GM12878 (cell line): ENCODE data around the gene OPA1. TPM values are rescaled to one million over a fixed set of nuclear protein-coding genes. Genes with fewer than 3 reads are reported as not detected.

Experiments used
- BHLHE40 ChIP-seq, 2 experiments: fragments of 450-650 bp in 1 of 2; IDR thresholded peaks; 2 replicates each; pipeline ENCODE4 v1.6.1; 2011 to 2017; ENCODE audit warnings: low read depth in 2 of 2, borderline replicate concordance in 1 of 2, improper control_type of control experiment in 1 of 2, low read length in 1 of 2, mild to moderate bottlenecking in 1 of 2
- CREB1 ChIP-seq: IDR thresholded peaks from 2 replicates; pipeline ENCODE4 v1.6.1; 2012; ENCODE audit warnings: low read depth, mild to moderate bottlenecking, inconsistent platforms
- FOXM1 ChIP-seq: IDR thresholded peaks from 2 replicates; pipeline ENCODE4 v1.6.1; 2012; ENCODE audit warnings: low read depth, mild to moderate bottlenecking, inconsistent platforms, low read length, moderate library complexity
- IKZF2 ChIP-seq, 2 experiments: fragments of 450-650 bp; IDR thresholded peaks; 2 replicates each; pipeline ENCODE4 v1.6.1; 2017; ENCODE audit warnings: mild to moderate bottlenecking in 2 of 2, moderate library complexity in 2 of 2
- KLF5 ChIP-seq: fragments of 450-650 bp; IDR thresholded peaks from 2 replicates; pipeline ENCODE4 v1.6.1; 2014; ENCODE audit warnings: mild to moderate bottlenecking; ENCODE audit not compliant: partially characterized antibody
- MXI1 ChIP-seq: fragments of 150-350 bp; IDR thresholded peaks from 2 replicates; pipeline ENCODE4 v1.6.1; 2011; ENCODE audit warnings: low read depth, mild to moderate bottlenecking, inconsistent platforms, low read length, improper control_type of control experiment
- POLR2A ChIP-seq: IDR thresholded peaks from 2 replicates; pipeline ENCODE4 v1.6.1; 2011; ENCODE audit warnings: low read depth, mild to moderate bottlenecking, low read length
- RAD21 ChIP-seq: IDR thresholded peaks from 2 replicates; pipeline ENCODE4 v1.6.1; 2011; ENCODE audit warnings: mild to moderate bottlenecking, low read depth, low read length, moderate library complexity; ENCODE audit not compliant: insufficient read depth
- RB1 ChIP-seq: fragments of 450-650 bp; formaldehyde crosslinking; IDR thresholded peaks from 2 replicates; pipeline ENCODE4 v1.6.1; 2017; ENCODE audit warnings: mild to moderate bottlenecking, borderline replicate concordance
- RELA ChIP-seq: fragments of 450-650 bp; IDR thresholded peaks from 2 replicates; pipeline ENCODE4 v1.8.0; 2014; ENCODE audit warnings: borderline replicate concordance; ENCODE audit not compliant: partially characterized antibody
- SIN3A ChIP-seq: IDR thresholded peaks from 2 replicates; pipeline ENCODE4 v1.6.1; 2012; ENCODE audit warnings: low read depth, low read length, improper control_type of control experiment
- SP1 ChIP-seq: IDR thresholded peaks from one replicate; pipeline ENCODE4 v1.6.1; 2011; ENCODE audit warnings: low read depth, low read length
- ZBED1 ChIP-seq: IDR thresholded peaks from 2 replicates; pipeline ENCODE4 v1.6.1; 2016; ENCODE audit warnings: borderline replicate concordance
- polyA plus RNA-seq, 11 experiments: library from polyadenylated mRNA; depleted of rRNA in 4 of 11; unstranded in 6 of 11; stranded (reverse) in 5 of 11; fragments of >200 nt; fragmentation: Nextera tagmentation in 4 of 11; fragmentation: Illumina TruSeq in 1 of 11; extraction: Ambion mirVana in 4 of 11; extraction: Trizol in 1 of 11; gene quantifications; 1 replicate in 1 of 11; 2 replicates in 10 of 11; pipeline versions ENCODE4 v1.2.1 to v1.2.3, GENCODE V29; 2011 to 2016; ENCODE audit warnings: inconsistent platforms in 2 of 11, missing spikeins in 2 of 11, low read depth in 1 of 11
- total RNA-seq, 4 experiments: library from RNA; depleted of rRNA in 3 of 4; stranded (reverse); fragments of >200 nt in 3 of 4; fragmentation: Illumina TruSeq in 1 of 4; extraction: Trizol in 1 of 4; gene quantifications; 2 replicates each; pipeline versions ENCODE4 v1.2.1 to v1.2.3, GENCODE V29; 2013 to 2021
- TF ChIP-seq, protein P1 (sequence below): fragments of 450-650 bp; IDR thresholded peaks from 2 replicates; pipeline ENCODE4 v1.6.1; 2018; ENCODE audit warnings: mild to moderate bottlenecking, low read depth, moderate library complexity; ENCODE audit not compliant: partially characterized antibody
- TF ChIP-seq, protein P2 (sequence below): IDR thresholded peaks from 2 replicates; pipeline ENCODE4 v1.6.1; 2012; ENCODE audit warnings: improper control_type of control experiment, low read depth, low read length; ENCODE audit not compliant: insufficient replicate concordance
- TF ChIP-seq, protein P3 (sequence below): IDR thresholded peaks from 2 replicates; pipeline ENCODE4 v1.6.1; 2011; ENCODE audit warnings: mild to moderate bottlenecking, low read depth, low read length, moderate library complexity; ENCODE audit not compliant: insufficient replicate concordance
- TF ChIP-seq, protein P4 (sequence below): fragments of 450-650 bp; IDR thresholded peaks from 2 replicates; pipeline ENCODE4 v1.6.1; 2017; ENCODE audit warnings: mild to moderate bottlenecking, low read depth, inconsistent platforms; ENCODE audit not compliant: poor library complexity, severe bottlenecking

Gene OPA1
- total and polyA plus RNA-seq, 10 of the 15 experiments (the other 5 are each of a cell fraction or from before 2014, with no cell fraction given) = 14.7 to 108 (median 59.3) TPM

DNA sequence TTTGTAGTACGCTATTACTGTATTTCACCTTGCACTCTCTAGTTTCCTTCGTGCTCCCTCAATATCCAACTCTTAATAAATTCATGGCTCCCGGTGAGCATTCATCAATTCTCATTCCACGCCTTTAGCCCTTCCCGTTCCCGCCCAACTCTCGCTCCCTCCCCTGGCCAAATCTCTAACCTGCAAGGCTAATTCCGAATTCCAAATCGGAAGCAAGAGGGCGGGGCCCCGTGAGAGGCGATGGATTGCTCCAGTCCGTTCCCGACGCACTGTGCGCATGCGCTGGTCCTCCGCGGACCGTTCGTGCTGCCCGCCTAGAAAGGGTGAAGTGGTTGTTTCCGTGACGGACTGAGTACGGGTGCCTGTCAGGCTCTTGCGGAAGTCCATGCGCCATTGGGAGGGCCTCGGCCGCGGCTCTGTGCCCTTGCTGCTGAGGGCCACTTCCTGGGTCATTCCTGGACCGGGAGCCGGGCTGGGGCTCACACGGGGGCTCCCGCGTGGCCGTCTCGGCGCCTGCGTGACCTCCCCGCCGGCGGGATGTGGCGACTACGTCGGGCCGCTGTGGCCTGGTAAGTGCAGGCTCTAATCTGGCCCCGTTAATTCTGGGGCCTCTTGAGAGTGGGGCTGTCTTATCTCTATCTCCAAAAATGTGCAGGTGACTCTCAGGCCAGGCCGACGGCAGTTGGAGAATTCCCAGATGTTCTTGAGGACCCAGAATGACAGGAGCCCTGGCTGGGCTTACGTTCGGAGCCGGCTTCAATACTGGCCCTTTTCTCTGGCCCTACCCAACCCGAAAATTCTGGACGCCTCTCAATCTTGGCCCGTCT is at the start of gene OPA1 (continued):
- TF ChIP-seq, protein P1, sequence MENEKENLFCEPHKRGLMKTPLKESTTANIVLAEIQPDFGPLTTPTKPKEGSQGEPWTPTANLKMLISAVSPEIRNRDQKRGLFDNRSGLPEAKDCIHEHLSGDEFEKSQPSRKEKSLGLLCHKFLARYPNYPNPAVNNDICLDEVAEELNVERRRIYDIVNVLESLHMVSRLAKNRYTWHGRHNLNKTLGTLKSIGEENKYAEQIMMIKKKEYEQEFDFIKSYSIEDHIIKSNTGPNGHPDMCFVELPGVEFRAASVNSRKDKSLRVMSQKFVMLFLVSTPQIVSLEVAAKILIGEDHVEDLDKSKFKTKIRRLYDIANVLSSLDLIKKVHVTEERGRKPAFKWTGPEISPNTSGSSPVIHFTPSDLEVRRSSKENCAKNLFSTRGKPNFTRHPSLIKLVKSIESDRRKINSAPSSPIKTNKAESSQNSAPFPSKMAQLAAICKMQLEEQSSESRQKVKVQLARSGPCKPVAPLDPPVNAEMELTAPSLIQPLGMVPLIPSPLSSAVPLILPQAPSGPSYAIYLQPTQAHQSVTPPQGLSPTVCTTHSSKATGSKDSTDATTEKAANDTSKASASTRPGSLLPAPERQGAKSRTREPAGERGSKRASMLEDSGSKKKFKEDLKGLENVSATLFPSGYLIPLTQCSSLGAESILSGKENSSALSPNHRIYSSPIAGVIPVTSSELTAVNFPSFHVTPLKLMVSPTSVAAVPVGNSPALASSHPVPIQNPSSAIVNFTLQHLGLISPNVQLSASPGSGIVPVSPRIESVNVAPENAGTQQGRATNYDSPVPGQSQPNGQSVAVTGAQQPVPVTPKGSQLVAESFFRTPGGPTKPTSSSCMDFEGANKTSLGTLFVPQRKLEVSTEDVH = peak; percentile 59
- TF ChIP-seq, protein P2, sequence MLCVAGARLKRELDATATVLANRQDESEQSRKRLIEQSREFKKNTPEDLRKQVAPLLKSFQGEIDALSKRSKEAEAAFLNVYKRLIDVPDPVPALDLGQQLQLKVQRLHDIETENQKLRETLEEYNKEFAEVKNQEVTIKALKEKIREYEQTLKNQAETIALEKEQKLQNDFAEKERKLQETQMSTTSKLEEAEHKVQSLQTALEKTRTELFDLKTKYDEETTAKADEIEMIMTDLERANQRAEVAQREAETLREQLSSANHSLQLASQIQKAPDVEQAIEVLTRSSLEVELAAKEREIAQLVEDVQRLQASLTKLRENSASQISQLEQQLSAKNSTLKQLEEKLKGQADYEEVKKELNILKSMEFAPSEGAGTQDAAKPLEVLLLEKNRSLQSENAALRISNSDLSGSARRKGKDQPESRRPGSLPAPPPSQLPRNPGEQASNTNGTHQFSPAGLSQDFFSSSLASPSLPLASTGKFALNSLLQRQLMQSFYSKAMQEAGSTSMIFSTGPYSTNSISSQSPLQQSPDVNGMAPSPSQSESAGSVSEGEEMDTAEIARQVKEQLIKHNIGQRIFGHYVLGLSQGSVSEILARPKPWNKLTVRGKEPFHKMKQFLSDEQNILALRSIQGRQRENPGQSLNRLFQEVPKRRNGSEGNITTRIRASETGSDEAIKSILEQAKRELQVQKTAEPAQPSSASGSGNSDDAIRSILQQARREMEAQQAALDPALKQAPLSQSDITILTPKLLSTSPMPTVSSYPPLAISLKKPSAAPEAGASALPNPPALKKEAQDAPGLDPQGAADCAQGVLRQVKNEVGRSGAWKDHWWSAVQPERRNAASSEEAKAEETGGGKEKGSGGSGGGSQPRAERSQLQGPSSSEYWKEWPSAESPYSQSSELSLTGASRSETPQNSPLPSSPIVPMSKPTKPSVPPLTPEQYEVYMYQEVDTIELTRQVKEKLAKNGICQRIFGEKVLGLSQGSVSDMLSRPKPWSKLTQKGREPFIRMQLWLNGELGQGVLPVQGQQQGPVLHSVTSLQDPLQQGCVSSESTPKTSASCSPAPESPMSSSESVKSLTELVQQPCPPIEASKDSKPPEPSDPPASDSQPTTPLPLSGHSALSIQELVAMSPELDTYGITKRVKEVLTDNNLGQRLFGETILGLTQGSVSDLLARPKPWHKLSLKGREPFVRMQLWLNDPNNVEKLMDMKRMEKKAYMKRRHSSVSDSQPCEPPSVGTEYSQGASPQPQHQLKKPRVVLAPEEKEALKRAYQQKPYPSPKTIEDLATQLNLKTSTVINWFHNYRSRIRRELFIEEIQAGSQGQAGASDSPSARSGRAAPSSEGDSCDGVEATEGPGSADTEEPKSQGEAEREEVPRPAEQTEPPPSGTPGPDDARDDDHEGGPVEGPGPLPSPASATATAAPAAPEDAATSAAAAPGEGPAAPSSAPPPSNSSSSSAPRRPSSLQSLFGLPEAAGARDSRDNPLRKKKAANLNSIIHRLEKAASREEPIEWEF = no peak
- TF ChIP-seq POLR2A (peak; percentile 97), ZBED1 (no peak; the same call in 1 of the 2 replicates), KLF5 (peak; percentile 45), MXI1 (peak; percentile 81), CREB1 (peak; percentile 86), SP1 (peak; percentile 88), SIN3A (peak; percentile 94), RAD21 (no peak), BHLHE40 (IDR thresholded peaks at IDR 0.05; ENCODE audit: borderline replicate concordance in 1 of 2, low read depth in 2 of 2, low read length in 1 of 2) (peak; percentile 49 to 64; a peak in 3 of 4 replicates), IKZF2 (IDR thresholded peaks at IDR 0.05) (peak in 1 of 2 experiments; percentile 78), RELA (peak; percentile 92), RB1 (peak; percentile 93; the same call in 1 of the 2 replicates), FOXM1 (no peak)
- TF ChIP-seq, protein P3, sequence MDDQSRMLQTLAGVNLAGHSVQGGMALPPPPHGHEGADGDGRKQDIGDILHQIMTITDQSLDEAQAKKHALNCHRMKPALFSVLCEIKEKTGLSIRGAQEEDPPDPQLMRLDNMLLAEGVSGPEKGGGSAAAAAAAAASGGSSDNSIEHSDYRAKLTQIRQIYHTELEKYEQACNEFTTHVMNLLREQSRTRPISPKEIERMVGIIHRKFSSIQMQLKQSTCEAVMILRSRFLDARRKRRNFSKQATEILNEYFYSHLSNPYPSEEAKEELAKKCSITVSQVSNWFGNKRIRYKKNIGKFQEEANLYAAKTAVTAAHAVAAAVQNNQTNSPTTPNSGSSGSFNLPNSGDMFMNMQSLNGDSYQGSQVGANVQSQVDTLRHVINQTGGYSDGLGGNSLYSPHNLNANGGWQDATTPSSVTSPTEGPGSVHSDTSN = peak; percentile 60
- TF ChIP-seq, protein P4, sequence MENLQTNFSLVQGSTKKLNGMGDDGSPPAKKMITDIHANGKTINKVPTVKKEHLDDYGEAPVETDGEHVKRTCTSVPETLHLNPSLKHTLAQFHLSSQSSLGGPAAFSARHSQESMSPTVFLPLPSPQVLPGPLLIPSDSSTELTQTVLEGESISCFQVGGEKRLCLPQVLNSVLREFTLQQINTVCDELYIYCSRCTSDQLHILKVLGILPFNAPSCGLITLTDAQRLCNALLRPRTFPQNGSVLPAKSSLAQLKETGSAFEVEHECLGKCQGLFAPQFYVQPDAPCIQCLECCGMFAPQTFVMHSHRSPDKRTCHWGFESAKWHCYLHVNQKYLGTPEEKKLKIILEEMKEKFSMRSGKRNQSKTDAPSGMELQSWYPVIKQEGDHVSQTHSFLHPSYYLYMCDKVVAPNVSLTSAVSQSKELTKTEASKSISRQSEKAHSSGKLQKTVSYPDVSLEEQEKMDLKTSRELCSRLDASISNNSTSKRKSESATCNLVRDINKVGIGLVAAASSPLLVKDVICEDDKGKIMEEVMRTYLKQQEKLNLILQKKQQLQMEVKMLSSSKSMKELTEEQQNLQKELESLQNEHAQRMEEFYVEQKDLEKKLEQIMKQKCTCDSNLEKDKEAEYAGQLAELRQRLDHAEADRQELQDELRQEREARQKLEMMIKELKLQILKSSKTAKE = no peak
